Central memory CD4-positive, alpha-beta T cell (primary cell): Measurements from ENCODE around the gene ASPHD2.
A peak's percentile ranks its signal among the peaks of the same experiment; 100 is the strongest.

ENCODE experiments used
- DNase-seq: peaks from one replicate; pipeline ENCODE4 v3.0.0; 2022

ASPHD2 gene

DNA sequence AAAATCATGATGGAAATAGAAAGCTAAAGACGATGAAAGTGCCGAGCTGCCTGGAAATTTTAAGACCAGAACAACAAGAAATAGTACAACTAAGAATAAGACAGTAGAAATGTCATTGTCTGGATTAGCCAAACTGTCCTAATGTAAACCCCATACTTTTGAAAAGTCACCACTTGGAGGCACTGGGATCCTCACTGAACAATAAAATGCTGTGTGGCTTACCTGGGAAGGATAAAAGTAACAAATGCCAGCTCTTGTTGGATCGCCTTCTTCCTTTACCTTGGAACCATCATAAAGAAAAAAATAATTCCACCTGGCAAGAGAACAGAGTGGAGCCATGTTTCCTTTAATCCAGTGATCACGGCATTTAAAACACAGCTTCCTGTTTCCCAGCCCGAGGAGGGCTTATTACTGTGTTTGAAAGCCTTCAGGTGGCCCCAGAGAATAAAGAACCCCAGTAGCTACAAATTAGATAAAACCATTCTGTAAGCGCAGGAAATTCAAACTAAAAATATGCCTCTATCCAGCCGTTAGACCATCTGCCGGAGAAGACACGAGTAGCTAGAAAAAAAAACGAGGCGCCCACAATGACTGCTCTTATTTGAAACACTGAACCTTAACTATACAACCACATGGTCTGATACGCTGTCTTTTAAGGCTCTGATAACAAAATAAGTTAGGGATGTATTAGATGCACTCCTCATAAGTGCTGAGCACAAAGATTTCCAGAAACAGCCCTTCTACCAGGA is 50.2 kb downstream of the ASPHD2 start:
- DNase-seq, result no peak

- DNase-seq, result no peak
Observed at GRCh38 chr22:26479792-26480610, 50.9 kb downstream of the ASPHD2 start.

DNA sequence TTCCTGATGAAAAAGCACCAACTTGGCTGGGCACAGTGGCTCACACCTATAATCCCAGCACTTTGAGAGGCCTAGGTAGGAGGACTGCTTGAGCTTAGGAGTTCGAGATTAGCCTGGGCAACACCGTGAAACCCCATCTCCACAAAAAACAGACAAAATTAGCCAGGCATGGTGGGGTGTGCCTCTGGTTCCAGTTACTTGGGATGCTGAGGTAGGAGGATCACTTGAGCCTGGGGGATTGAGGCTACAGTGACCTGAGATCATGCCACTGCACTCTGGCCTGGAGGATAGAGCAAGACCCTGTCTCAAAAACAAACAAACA is 51.5 kb downstream of the ASPHD2 start:
- DNase-seq, result no peak

DNA sequence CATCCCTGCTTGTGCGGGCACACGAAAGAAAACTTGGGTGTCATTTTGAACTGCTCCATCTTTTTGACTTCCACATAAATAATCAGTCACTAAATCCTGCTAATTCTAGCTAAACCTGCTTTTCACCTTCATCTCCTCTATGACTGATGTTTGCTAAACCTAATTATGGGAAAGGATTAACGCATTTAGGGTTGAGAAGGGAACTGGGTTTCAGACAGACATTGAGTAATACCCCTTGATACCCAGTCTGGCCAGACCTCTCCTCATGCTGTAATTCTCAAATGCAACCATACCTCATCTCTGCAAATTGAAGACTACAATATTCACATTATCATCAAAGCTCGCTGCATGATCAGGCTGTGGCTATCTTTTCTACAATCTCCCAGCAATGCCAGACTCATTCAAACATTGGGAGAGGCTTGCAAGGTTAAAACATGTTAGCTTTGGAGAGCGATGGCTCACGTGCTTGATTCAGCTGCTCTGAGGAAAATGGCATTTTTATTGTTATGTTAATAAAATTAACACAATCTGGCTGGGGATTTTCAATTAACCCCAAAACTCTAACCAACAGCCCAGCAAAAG is 52.1 kb downstream of the ASPHD2 start:
- DNase-seq, result no peak

GRCh38 chr22:26481694-26482093 is 52.6 kb downstream of the ASPHD2 start:
- no peak for DNase-seq

- no peak for DNase-seq
Observed at GRCh38 chr22:26482161-26482560, 53.1 kb downstream of the ASPHD2 start.

DNA sequence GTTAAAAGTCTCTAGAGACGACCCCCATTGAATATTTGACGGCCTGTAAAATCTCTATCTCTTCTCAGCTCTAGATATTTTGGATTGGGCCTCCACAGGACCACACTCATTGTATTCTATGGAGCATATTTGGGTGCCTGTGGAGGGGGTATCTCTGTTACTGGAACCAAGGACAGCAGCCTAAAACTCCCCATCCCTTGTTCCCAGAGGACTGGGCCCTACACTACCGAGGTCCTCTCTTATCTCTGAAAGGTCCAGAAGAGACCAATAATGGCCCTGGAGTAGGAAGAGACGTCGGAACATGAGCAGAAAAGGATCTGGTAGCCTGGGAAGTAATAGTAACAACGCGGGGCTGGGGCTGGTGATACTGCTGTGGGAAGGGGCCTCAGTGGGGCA is 54.0 kb downstream of the ASPHD2 start:
- no peak for DNase-seq

GRCh38 chr22:26483439-26484359 is 54.6 kb downstream of the ASPHD2 start, which contains the start of the genes HPS4 and SRRD:
Gene HPS4 (minus strand): TSS chr22:26483783. CDS start chr22:26481762, 2,021 bp downstream.
Gene SRRD (plus strand): TSS chr22:26483877. CDS start chr22:26483891, 14 bp downstream.
- peak; percentile 92 for DNase-seq

DNA sequence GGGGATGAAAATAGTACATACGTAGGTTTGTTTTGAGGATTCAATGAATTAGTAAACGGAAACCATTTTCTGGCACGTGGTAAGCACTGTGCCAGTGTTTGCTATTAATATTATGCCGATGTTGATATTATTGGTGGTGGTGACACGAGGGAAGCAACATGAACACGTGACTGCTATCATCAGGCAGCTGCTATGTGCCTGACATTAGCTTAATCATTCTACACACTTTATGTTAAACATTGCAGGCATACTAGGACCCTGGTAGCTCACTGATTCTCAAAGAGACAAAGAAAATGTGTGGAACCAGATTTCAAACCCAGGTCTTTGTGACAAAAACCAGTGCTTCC is 55.3 kb downstream of the ASPHD2 start:
- peak; percentile 42 for DNase-seq

DNA sequence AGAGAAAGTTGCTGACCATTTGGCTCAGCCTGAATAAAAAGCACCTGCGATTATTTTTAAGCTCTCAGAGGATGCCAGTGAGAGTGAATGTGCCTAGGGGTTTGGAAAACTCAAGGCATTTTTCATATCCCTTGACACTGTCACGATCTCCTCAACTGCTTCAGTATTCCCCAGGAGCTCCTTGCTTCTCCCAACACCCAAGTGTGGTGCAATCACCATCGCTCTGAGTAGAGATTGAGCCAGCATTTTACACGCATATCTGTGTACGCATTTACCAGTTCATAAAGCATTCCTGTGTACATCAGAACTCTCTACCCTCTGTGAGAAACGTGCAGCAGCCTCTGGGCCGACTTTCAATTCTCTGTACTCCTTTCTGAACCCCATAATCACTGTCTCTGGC is 56.0 kb downstream of the ASPHD2 start:
- no peak for DNase-seq

- no peak for DNase-seq
Observed at GRCh38 chr22:26485806-26486390, 56.8 kb downstream of the ASPHD2 start.

GRCh38 chr22:26486394-26486793 is 57.3 kb downstream of the ASPHD2 start:
- no peak for DNase-seq

DNA sequence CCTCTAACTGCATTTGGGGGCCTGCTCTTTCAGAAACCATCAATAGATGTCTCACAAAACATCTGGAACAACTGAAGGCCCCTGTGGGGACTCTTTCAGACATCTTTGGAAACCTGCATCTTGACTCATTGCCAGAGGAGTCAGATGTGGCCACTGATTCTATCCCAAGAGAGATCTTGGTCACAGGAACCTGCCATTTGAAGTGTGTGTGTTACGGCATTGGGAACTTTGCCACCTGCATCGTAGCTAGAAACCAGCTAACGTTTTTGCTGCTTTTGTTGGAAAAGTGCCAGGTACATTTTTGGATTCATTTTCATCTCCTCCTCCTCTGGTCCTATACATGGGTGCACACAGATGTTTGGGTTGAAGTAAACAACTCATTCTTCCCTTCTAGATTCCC is 58.9 kb downstream of the ASPHD2 start:
- no peak for DNase-seq

DNA sequence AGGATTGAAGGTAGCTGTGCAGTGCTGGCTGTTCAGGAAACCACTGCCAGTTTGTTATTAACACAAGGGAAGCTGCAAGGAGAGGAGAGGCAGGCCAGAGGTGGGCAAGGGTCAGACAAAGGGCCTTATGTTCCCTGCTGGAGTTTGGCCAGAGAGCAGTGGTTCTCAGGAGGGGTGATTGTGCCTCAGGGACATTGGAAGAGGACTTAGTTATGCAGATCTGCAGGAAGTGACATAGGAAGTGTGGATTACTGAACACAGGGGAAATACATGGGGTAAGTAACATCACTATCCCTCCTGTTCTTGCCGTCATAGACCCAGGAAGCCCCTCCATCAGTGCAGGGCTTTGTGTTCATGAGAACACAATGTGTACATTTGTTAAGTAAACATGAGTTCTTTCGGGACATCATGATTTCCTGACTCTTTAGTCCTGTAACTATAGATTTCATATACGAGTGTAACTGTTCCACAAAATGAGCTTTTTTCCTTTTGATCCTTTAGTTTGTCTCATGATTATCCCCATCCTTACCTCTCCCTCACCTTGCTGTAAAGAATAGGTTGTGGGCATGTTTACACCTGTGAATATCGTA is 60.5 kb downstream of the ASPHD2 start:
- no peak for DNase-seq

DNA sequence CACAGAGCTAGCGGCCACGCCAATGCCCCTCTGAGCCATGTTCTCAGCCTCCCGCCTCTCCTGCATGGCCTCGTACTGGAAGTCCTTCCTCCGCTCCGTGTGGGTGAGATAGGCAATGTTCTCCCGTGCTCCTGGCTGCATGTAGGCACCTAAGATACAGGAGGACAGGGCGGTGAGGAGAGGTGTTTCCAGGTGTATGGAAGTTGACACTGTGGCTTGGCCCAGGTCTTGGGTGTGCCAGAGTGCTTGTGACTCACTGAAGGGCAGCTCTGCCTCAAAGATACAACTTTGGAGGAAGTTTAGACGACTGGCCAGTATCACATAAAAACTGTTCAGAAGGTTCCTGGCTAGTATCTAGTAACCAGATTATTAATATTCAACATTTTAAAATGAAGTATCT is 63.2 kb downstream of the ASPHD2 start:
- no peak for DNase-seq

GRCh38 chr22:26494506-26494905 is 65.4 kb downstream of the ASPHD2 start:
- DNase-seq, result no peak
